Right ventricle myocardium inferior (tissue), 1 donor: ENCODE data around the gene TGFBR2. TPM values are rescaled to one million over a fixed set of nuclear protein-coding genes. Genes with fewer than 3 reads are reported as not detected.

Experiments
- ATAC-seq: fragments of 200-7000 bp; cut with Tn5 transposase; one replicate; pipeline ENCODE4 v1.9.1; 2020; ENCODE audit warnings: mild to moderate bottlenecking, moderate library complexity
- DNase-seq: peaks from one replicate; pipeline ENCODE4 v3.0.0; 2021; ENCODE audit errors: missing footprints
- intact Hi-C: fragments of 100-400 bp; cut with DNase I; formaldehyde crosslinking; loops from one replicate; pipeline ENCODE4 v1.11.0; 2022
- long read RNA-seq: library from polyadenylated mRNA; unstranded; transcript quantifications from one replicate; pipeline ENCODE4 v2.0.0, GENCODE V29; 2021
- total RNA-seq: library from RNA; stranded (reverse); fragmentation: NEBNext Ultra II Directional; extraction: Animal tissue kit (Norgen Biotek cat#: 25700); gene quantifications from one replicate; pipeline ENCODE4 v1.2.1, GENCODE V29; 2021
- donor health status: DM: no; HTN: yes; CAD: no; lungs with severe emphysema.

The TGFBR2 gene
- 186 TPM for total RNA-seq
- long read RNA-seq, full-length matches to known transcripts: 122 of 158 reads
- long read RNA-seq, partial matches to known transcripts: 7 of 158 reads
- long read RNA-seq, other reads (novel, unspliced or antisense): 29 of 158 reads

DNA sequence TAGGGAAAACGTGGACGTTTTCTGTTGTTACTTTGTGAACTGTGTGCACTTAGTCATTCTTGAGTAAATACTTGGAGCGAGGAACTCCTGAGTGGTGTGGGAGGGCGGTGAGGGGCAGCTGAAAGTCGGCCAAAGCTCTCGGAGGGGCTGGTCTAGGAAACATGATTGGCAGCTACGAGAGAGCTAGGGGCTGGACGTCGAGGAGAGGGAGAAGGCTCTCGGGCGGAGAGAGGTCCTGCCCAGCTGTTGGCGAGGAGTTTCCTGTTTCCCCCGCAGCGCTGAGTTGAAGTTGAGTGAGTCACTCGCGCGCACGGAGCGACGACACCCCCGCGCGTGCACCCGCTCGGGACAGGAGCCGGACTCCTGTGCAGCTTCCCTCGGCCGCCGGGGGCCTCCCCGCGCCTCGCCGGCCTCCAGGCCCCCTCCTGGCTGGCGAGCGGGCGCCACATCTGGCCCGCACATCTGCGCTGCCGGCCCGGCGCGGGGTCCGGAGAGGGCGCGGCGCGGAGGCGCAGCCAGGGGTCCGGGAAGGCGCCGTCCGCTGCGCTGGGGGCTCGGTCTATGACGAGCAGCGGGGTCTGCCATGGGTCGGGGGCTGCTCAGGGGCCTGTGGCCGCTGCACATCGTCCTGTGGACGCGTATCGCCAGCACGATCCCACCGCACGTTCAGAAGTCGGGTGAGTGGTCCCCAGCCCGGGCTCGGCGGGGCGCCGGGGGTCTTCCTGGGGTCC, at the start of gene TGFBR2:
Gene TGFBR2, plus strand, starts transcription at position 301 of the 731 bp plus-strand sequence. Its CDS starts 283 bp downstream, at position 584.
- ATAC-seq (peak; percentile 97), DNase-seq (peak; percentile 98)
- intact Hi-C loops: loop anchor here (2.0 to 5.0 kb wide), 4 partner anchors 76 to 409 kb away; no protein-coding TSS in a partner anchor

DNA sequence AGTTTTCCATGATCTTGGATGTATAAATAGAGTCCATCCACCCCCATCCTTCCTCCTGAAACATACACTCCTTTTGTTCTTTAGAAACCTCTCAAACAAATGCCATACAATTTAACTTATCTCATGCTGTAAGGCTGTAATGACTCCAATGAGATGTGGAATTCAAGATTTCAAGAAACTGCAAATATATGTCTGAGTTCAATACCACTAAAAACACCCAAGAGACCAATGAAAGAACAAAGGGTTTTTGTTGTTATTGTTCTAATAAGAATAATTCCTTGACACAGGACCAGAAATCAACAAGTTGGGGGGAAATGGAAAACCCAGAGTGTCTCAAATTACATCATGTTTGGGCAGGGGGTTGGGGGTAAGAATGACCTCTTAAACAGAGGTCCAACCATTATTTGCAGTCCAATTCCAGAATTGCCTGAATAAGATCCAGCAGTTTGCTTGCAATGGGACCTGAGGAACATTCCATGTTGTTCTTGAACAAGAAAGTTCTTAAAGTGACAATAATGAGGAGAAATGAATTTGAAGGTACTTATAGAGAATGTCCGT, 48.6 kb upstream of the TGFBR2 start:
- DNase-seq: no peak
- intact Hi-C loops: no loop called here
- no peak for ATAC-seq

DNA sequence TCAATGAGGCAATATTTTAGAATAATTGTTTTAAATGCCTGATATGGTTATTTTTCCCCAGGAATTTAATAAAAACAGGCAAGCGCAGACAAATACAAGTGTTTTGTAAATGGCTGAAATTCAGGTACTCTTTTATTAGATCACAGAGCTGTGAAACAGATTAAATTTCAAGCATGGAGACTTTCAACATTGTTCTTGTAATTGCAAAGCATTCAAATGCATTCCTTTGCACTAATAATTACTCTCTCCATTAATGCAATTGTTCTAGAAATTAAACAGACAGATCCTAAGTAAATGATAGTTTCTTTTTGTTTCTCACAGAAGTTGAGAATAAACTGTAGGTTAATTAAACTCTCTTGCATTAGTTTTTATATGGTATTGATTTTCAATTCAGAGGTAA, 42.4 kb upstream of the TGFBR2 start:
- DNase-seq (no peak), ATAC-seq (no peak)
- intact Hi-C loops: no loop called here

DNA sequence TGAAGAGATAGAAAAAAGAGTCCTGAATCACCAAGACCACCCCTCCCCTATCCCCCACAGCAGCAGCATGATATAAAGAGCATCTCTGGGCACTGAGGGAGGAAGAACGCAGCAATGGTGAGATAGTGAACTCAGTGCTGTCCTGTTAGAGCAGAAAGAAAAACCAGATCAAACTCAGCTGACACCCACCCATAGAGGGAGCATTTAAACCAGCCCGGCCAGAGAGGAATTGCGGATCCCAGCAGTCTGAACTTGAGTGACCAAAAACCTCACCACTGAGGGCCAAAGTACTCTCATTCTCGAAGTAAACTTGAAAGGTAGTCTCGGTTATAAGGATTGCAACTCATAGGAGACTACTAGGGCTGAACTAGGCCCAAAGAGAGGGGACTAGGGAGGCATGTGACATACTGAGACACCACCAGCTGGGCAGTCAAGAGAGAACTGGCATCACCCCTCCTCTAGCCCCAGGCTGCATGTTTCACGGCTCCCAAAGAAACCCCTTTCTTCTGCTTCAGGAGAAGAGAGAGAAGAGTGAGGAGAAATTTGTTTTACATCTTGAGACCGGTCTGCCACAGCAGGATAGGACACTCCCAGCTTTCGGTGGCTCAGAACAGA, 39.2 kb upstream of the TGFBR2 start:
- intact Hi-C loops: no loop called here
- no peak for DNase-seq
- no peak for ATAC-seq

DNA sequence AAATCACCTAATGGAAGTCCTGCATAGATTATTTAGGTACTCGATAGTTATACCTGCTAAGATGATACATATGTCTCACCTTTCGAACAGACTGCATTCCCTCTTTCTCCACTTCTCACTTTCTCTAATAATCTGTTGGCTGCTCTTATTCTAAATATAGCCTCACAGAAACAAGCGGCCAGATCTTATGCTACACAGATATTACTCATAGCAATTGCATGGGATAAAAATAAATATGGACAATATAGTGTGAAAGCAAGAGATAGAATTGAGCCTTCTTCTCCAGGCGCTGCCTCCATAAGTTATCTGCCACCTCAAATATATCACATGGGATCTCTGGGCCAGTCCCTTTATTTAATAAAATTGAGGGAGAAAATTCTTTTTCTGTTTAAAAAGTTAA, 29.5 kb upstream of the TGFBR2 start:
- no peak for DNase-seq
- intact Hi-C loops: loop anchor here (5.0 kb wide), 1 partner anchor 50 kb away; no protein-coding TSS in a partner anchor
- ATAC-seq: no peak

DNA sequence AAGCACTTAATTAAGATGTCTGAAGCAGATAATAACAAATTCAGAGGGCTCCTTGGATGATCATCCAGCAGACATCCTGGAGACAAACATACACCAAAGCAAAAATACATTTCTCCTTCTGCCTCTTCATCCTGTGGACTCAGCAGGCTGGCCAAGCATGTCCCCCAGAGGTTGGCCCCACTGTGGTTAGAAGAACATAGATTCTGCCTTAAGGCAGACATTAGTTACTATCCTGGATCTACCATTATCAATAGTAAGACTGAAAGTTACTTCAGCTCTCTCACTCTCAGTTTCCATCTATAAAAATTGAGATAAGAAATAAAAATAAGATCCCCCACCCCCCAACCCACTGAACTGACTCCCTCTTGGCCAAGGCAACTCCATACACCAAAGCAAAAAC, 28.6 kb upstream of the TGFBR2 start:
- ATAC-seq (no peak), DNase-seq (no peak)
- intact Hi-C loops: loop anchor here (5.0 kb wide), 1 partner anchor 50 kb away; no protein-coding TSS in a partner anchor

DNA sequence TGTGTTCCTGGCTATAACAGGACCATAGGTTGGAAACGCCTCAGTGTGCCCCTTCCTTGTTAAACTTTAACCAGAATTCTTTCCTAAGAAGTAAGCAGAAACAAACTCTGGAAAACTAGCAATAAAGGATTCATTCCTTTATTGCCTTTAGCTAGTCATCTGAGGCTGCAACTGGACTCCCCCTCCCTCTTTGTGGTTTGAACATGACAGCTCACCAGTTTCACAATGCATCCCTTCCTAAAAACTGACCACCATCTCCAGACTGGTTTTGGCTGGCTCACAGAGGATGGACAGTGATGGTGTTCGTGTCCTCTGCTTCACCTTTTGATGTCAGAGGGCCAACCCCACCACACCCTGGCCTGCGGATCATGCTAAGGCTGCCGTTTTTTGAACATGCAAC, 27.9 kb upstream of the TGFBR2 start:
- intact Hi-C loops: loop anchor here (5.0 kb wide), 1 partner anchor 51 kb away; no protein-coding TSS in a partner anchor
- DNase-seq (peak; percentile 58), ATAC-seq (peak; percentile 48)

DNA sequence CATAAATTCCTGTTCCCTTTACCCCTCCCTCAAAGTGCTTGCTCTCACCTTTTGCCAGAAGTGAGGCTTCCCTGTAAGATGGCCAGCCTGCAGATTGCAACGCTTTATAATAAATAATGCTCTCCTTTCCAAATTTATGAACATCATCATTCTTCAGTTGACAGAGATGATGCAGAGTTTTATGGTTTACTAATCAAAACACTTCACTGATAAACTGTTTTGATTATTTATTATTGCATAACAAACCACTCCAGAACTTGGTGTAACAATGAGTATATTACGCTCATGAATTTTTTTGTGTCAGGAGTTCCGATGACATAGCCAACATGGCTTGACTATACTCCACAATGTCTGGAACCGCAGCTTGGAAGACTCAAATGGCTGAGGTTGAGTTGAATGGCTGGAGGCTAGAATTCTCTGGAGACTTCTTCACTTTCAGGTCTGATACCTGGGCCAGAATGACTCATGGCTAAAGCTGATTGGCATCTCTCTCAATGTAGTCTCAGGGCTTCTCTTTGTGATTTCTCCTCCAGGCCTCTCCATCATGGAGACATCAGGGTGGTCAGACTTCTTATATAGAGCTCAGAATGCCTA, 27.3 kb upstream of the TGFBR2 start:
- no peak for ATAC-seq
- intact Hi-C loops: loop anchor here (5.0 kb wide), 1 partner anchor 52 kb away; no protein-coding TSS in a partner anchor
- DNase-seq: no peak

DNA sequence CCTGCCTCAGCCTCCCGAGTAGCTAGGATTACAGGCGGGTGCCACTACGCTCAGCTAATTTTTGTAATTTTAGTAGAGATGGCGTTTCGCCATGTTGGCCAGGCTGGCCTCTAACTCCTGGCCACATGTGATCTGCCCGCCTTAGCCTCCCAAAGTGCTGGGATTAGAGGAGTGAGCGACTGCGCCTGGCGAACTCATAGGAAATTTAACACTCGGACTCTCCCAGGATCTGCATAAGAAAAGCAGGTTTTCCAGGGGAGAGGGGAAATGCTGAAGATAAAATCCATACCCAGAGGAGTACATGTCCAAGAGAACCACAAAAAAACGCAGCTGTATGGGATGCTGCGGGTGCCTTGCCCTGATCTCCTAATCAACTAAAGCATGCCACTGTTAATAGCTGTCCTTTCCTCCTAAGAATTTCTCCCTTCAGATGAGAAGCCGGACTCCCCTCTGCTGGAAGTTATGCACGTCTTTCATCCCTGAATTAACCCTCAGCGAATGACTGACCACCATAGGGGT, 25.3 kb upstream of the TGFBR2 start:
- peak; percentile 35 for DNase-seq
- intact Hi-C loops: no loop called here
- no peak for ATAC-seq

DNA sequence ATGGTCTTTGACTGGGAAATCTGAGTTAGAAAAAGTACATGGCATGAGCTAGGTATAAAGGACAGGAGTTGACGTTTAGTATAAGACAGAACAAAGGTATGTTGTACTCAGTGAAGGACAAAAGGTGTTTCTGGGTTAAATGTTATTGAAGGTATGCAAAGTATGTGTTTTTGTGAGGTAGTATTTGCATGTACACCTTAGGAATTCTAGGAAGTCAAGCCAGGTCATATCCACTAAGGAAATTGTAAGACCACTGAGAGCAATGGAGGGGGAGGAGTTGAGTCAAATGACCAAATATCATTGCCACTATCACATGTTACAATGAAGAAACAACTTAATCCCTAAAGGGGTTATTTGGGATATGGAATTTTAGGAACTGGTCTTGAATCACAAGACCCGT, 24.4 kb upstream of the TGFBR2 start:
- DNase-seq: no peak
- ATAC-seq: no peak
- intact Hi-C loops: no loop called here

DNA sequence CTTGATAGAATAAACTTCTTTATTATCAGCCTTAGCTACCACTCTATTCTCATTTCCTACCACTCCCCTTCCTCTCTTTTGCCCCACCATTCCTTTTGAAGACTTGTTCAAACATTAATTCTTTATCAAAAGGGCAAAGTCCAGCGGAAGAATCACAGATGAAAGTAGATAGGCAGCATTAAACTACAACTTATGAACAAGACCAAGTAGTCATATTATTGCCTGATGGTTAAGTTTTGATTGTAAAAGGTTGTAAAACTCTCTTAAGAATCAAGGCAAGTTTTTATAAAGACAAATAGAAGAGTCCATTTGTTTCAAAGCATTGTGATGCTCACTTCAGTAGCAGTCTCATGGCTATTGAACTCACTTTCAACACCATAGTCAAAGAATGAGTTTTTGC, 22.4 kb upstream of the TGFBR2 start:
- ATAC-seq (no peak), DNase-seq (no peak)
- intact Hi-C loops: no loop called here

DNA sequence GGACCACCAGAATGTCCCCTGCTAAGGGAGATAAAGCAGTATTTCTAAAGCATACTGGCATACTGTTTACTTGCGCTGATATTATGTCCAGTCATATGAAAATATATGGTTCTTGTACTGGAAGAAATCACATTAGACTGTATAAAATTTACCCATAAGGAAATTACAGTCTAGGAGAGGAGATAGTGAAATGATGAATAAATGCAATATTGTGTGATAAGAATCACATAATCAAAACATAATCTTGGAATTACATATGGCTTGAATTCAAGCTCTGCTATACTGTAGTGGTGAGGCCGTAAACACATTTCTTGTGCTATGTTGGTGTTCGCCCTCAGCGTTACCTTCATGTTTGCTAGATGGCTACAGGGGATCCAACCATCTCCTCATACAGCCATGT, 20.7 kb upstream of the TGFBR2 start:
- intact Hi-C loops: no loop called here
- DNase-seq: no peak
- ATAC-seq: no peak

DNA sequence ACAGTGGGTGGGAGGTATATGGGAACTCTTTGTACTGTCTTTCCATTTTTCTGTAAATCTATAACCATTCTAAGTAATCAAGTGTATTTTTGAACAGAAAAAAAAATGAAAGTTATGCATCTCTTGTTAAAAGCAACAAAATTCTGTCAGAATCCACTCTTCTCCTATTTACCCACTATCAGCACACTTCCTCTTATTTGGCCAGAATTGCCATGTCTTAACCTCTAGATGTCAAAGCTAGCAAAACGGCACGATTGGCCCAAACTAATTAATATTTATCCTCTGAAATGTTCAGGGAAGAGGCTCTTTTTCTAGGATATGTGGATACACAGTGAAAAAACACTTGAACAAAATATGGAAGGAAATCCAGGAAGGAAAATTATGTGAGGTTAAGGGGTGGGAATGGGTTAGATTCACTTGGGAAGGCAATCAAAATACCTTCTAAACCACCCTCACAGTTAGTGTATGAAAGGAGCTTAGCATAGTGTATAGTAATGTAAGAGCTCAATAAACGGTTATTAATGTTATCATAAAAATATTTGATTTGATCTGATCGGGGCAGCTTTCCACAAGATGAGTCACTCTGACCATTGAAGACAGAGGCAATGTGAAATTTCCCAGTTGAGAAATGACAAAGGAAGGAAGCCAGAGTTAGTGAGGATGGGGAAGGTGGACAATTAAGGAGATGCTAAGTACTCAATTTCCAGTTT, 20.1 kb upstream of the TGFBR2 start:
- intact Hi-C loops: no loop called here
- ATAC-seq (no peak), DNase-seq (no peak)

DNA sequence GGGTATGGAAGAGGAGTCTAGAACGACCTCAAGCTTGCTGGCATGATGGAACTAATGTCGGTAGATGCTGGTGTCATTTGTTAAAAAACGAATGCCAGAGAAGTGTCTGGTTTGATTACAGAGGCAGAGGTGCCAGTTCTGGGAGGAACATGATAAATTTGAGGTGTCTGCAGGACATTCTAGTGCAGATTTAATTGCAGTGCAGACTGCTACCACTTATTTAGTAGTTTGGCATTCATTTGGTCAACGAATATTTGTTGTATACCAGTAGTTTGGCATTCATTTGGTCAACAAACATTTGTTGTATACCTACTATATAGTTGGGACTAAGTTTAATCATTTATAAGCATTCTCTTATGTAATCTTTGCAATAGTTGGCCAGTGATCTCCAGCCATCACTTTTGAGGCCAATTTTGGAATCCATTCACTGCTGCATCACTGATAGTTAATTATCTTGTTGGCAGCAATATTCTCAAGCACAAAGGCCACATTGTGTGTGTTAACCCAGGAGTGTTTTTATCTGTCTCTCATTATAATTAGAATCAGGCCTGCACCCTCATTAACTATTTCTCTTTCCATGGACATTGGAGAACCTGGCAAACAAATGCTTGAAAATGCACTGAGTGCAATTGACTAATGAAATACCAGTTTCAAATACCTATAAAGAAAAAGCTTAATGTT, 19.5 kb upstream of the TGFBR2 start:
- DNase-seq (no peak), ATAC-seq (peak; percentile 87)
- intact Hi-C loops: no loop called here

DNA sequence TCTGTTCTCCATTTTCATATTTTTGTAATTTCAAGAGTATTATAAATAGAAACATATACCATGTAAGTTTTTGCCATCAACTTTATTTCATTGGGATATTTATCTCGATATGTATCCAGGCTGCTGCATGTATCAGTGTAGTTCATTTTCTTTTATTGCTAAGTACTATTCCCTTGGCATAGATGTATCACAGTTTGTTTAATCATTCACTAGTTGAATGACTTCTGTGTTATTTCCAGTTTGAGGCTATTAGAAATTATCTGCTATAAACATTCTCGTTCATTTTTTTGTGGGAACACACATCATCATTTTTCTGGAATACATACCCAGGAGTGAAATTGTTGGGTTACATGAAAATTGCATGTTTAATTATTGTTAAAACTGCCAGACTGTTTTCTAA, 18.5 kb upstream of the TGFBR2 start:
- intact Hi-C loops: no loop called here
- no peak for DNase-seq
- no peak for ATAC-seq

DNA sequence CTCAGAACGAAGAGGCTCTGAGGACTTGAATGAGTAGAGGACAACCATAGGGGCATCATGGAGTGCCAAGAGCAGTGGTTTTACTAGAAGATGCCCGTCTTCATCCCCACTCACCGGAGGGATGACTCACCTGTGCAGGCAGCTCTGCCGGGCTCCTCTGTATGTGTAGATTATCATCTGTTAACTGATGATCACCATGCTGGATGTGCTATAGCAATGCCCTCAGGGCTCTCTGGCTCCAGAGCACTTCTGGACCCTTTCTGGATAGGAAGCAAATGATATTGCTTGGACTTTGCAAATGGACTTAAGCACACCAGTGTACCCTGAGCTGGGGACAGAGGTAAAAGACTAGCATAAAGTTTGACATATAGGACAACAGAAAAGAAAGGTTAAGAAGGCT, 10.2 kb upstream of the TGFBR2 start:
- peak; percentile 13 for ATAC-seq
- no peak for DNase-seq
- intact Hi-C loops: loop anchor here (2.0 to 5.0 kb wide), 2 partner anchors 66 to 77 kb away; no protein-coding TSS in a partner anchor

DNA sequence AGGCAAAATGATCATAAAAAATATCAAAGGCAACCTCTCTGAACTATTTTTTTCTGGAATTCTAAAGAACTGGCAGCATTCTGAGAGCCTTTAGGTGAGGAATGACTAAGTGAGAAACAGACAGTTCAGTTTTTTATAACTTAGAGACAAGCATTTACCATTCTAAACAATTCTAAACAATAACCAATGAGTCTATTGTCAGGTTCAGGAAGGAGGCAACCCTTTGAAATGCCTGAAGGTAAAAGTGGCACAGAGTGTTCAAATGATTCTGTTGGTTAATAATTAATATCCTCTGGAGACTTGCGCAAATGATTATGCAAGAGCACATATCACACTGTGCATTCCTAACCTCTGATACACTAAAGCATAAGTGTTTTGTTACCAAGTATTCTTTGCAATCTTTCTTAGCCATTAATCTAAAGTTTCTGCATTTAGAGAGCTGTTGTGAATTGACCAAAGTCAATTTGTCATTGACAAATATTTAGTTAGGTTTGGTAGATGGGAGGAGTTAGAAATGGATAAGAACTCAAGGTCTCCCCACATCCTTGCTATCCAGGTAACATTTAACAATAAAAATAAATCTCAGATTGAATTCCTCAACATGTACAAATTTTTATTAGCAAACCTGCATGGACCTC, 9.2 kb upstream of the TGFBR2 start:
- peak; percentile 95 for ATAC-seq

More for the DNA sequence above, 9.2 kb upstream of the TGFBR2 start:
- intact Hi-C loops: loop anchor here (2.0 to 5.0 kb wide), 2 partner anchors 65 to 78 kb away; no protein-coding TSS in a partner anchor
- no peak for DNase-seq
